Measurements from ENCODE around the gene IL4I1.

DNA sequence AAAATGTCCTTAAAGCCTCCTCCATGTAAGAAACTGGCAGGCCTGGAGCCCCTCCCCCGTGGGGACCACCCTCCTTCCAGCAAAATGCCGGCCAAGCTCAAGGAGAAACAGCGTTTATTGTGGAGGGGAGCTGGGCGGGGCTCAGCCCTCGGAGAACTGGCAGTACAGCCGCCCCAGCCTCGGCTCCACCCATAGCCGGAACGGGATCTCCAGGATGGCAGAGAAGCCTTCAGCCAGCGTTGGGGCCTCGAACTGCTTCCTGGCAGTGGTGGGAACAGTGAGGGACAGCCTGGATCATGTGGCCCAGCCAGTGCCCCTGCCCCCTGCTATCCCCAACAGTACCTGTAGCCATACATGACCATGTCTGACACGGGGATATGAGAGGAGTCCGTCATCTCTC, 35.6 kb downstream of the IL4I1 start:
- TF ChIP-seq, protein P1, sequence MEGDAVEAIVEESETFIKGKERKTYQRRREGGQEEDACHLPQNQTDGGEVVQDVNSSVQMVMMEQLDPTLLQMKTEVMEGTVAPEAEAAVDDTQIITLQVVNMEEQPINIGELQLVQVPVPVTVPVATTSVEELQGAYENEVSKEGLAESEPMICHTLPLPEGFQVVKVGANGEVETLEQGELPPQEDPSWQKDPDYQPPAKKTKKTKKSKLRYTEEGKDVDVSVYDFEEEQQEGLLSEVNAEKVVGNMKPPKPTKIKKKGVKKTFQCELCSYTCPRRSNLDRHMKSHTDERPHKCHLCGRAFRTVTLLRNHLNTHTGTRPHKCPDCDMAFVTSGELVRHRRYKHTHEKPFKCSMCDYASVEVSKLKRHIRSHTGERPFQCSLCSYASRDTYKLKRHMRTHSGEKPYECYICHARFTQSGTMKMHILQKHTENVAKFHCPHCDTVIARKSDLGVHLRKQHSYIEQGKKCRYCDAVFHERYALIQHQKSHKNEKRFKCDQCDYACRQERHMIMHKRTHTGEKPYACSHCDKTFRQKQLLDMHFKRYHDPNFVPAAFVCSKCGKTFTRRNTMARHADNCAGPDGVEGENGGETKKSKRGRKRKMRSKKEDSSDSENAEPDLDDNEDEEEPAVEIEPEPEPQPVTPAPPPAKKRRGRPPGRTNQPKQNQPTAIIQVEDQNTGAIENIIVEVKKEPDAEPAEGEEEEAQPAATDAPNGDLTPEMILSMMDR (conservative IDR thresholded peaks at IDR 0.05; ENCODE audit: low read depth, low read length), result no peak
- no peak for TF ChIP-seq EZH2 (IDR thresholded peaks at IDR 0.05; ENCODE audit: borderline replicate concordance, low read depth, low read length, poor library complexity, severe bottlenecking)

Measured in A673 (cell line).